Spinal cord (tissue), 10 donors: ENCODE measurements around the gene PRKAR2A. TPM values are rescaled to one million over a fixed set of nuclear protein-coding genes. Genes with fewer than 3 reads are reported as not detected.
"Not testable (repeated sequence)": the region's sequence is repeated elsewhere in the genome, so short reads cannot be mapped to it uniquely, and the experiment has no call there.

ENCODE experiments used
- DNase-seq, 6 donors: peaks; one replicate each; pipeline versions ENCODE4 v3.0.0 to v3.0.0-alpha.2; 2013 to 2015; ENCODE audit warnings: low spot score in 6 of 6, low read depth in 4 of 6
- H3K27ac ChIP-seq: one replicate; pipeline ENCODE4 v1.5.1; 2013; ENCODE audit warnings: low read depth, low read length, control low read depth
- H3K27me3 ChIP-seq: one replicate; pipeline ENCODE4 v1.6.1; 2013; ENCODE audit warnings: low read length; ENCODE audit not compliant: control insufficient read depth, insufficient read depth
- H3K36me3 ChIP-seq: one replicate; pipeline ENCODE4 v1.6.1; 2013; ENCODE audit warnings: low read length; ENCODE audit not compliant: control insufficient read depth, insufficient read depth
- H3K4me1 ChIP-seq: one replicate; pipeline ENCODE4 v1.6.1; 2013; ENCODE audit warnings: low read length; ENCODE audit not compliant: control insufficient read depth, insufficient read depth
- H3K4me3 ChIP-seq: one replicate; pipeline ENCODE4 v1.5.1; 2013; ENCODE audit warnings: low read depth, low read length, control low read depth
- H3K9me3 ChIP-seq: one replicate; pipeline ENCODE4 v1.6.1; 2013; ENCODE audit warnings: low read length; ENCODE audit not compliant: control insufficient read depth, insufficient read depth
- WGBS: methylation state at CpG from one replicate; pipeline ENCODE4 v1.1.5; 2013; ENCODE audit warnings: missing lambda C conversion rate; ENCODE audit not compliant: insufficient coverage; 5-methylcytosine and 5-hydroxymethylcytosine counted together
- polyA plus RNA-seq, 2 donors: library from polyadenylated mRNA; unstranded; fragments of 120-200 nt; gene quantifications; one replicate each; pipeline ENCODE4 v1.2.1, GENCODE V29; 2013; ENCODE audit not compliant: insufficient read length in 2 of 2
- total RNA-seq, 2 donors: library from RNA; depleted of rRNA in 1 of 2; stranded (reverse); fragments of 120-200 nt in 1 of 2; fragments of >200 nt in 1 of 2; gene quantifications; one replicate each; pipeline versions ENCODE4 v1.2.3 to v1.2.4, GENCODE V29; 2013 to 2014
- donor health status: healthy.

The PRKAR2A gene
- total and polyA plus RNA-seq, 4 donors: 29.2 to 40.3 (median 34.4) TPM

GRCh38 chr3:48819234-48820221 lies 28.1 kb downstream of the PRKAR2A start:
- Histone ChIP-seq H3K27me3 (no peaks in the 10 kb centered on the region), H3K9me3 (no peaks in the 10 kb centered on the region), H3K36me3 (no peaks in the 10 kb centered on the region), H3K4me1 (no peaks in the 10 kb centered on the region), H3K27ac (no peak overlapping the region), H3K4me3 (no peak overlapping the region)
- no peak for DNase-seq
- WGBS: 93% methylated on average over 3 of the region's 7 CpGs

- no peaks in the 10 kb centered on the region for H3K27me3 ChIP-seq
- WGBS: no CpG with 5 or more reads among the region's 3 CpGs
- no peak overlapping the region for H3K27ac ChIP-seq
Observed at GRCh38 chr3:48811524-48811923, 36.1 kb downstream of the PRKAR2A start.

GRCh38 chr3:48804930-48805329 lies 42.7 kb downstream of the PRKAR2A start:
- no peak overlapping the region for H3K4me3 ChIP-seq
- H3K4me1 ChIP-seq: no peaks in the 10 kb centered on the region
- no peaks in the 10 kb centered on the region for H3K9me3 ChIP-seq
- no peak overlapping the region for H3K27ac ChIP-seq
- H3K36me3 ChIP-seq: peaks cover 2% of the 10 kb centered on the region
- DNase-seq: no peak
- 88% methylated on average over 1 of the region's 4 CpGs for WGBS
- H3K27me3 ChIP-seq: no peaks in the 10 kb centered on the region

More at GRCh38 chr3:48811524-48811923, 36.1 kb downstream of the PRKAR2A start:
- H3K4me3 ChIP-seq: no peak overlapping the region
- DNase-seq: no peak
- no peaks in the 10 kb centered on the region for H3K36me3 ChIP-seq
- H3K4me1 ChIP-seq: no peaks in the 10 kb centered on the region
- no peaks in the 10 kb centered on the region for H3K9me3 ChIP-seq

GRCh38 chr3:48800831-48801230 lies 46.8 kb downstream of the PRKAR2A start:
- WGBS: 98% methylated on average over 10 of the region's 12 CpGs
- not testable (repeated sequence) for H3K9me3 ChIP-seq, H3K27me3 ChIP-seq, H3K27ac ChIP-seq, DNase-seq, H3K4me3 ChIP-seq, H3K36me3 ChIP-seq, H3K4me1 ChIP-seq

- no CpG with 5 or more reads among the region's 1 CpG for WGBS
- Histone ChIP-seq H3K36me3 (peaks cover 2% of the 10 kb centered on the region), H3K4me1 (no peaks in the 10 kb centered on the region), H3K27me3 (no peaks in the 10 kb centered on the region), H3K27ac (no peak overlapping the region), H3K9me3 (no peaks in the 10 kb centered on the region), H3K4me3 (no peak overlapping the region)
- no peak for DNase-seq
Observed at GRCh38 chr3:48798998-48799397, 48.7 kb downstream of the PRKAR2A start.

- Histone ChIP-seq H3K4me1 (no peaks in the 10 kb centered on the region), H3K36me3 (peaks cover 5% of the 10 kb centered on the region), H3K27ac (no peak overlapping the region), H3K9me3 (no peaks in the 10 kb centered on the region), H3K4me3 (no peak overlapping the region), H3K27me3 (no peaks in the 10 kb centered on the region)
- DNase-seq: no peak
- WGBS: no CpG with 5 or more reads among the region's 2 CpGs
Observed at GRCh38 chr3:48797626-48798025, 50.0 kb downstream of the PRKAR2A start.

GRCh38 chr3:48795997-48796732 lies 51.5 kb downstream of the PRKAR2A start:
- peaks cover 8% of the 10 kb centered on the region for H3K36me3 ChIP-seq
- DNase-seq: no peak
- H3K4me1 ChIP-seq: no peaks in the 10 kb centered on the region
- no peaks in the 10 kb centered on the region for H3K27me3 ChIP-seq
- no peak overlapping the region for H3K27ac ChIP-seq
- H3K4me3 ChIP-seq: no peak overlapping the region
- no CpG with 5 or more reads among the region's 7 CpGs for WGBS
- H3K9me3 ChIP-seq: no peaks in the 10 kb centered on the region

GRCh38 chr3:48793484-48793883 lies 54.2 kb downstream of the PRKAR2A start:
- not testable (repeated sequence) for H3K27me3 ChIP-seq, H3K4me3 ChIP-seq, DNase-seq, H3K9me3 ChIP-seq, H3K4me1 ChIP-seq, H3K27ac ChIP-seq
- peaks cover 11% of the 10 kb centered on the region for H3K36me3 ChIP-seq
- no CpG with 5 or more reads among the region's 2 CpGs for WGBS

- H3K9me3 ChIP-seq: no peaks in the 10 kb centered on the region
- H3K27me3 ChIP-seq: no peaks in the 10 kb centered on the region
- H3K4me3 ChIP-seq: no peak overlapping the region
- H3K36me3 ChIP-seq: peaks cover 17% of the 10 kb centered on the region
- no peaks in the 10 kb centered on the region for H3K4me1 ChIP-seq
- no peak overlapping the region for H3K27ac ChIP-seq
- no peak for DNase-seq
- WGBS: 100% methylated on average over 3 of the region's 3 CpGs
Observed at GRCh38 chr3:48789665-48790064, 58.0 kb downstream of the PRKAR2A start.
